OCI-M1 (cell line): ENCODE data around the gene INSM2.

ENCODE experiments used
- DNase-seq: peaks from one replicate; lab custom pipeline; 2025; lab: John Stamatoyannopoulos, UW

Gene INSM2, protein sequence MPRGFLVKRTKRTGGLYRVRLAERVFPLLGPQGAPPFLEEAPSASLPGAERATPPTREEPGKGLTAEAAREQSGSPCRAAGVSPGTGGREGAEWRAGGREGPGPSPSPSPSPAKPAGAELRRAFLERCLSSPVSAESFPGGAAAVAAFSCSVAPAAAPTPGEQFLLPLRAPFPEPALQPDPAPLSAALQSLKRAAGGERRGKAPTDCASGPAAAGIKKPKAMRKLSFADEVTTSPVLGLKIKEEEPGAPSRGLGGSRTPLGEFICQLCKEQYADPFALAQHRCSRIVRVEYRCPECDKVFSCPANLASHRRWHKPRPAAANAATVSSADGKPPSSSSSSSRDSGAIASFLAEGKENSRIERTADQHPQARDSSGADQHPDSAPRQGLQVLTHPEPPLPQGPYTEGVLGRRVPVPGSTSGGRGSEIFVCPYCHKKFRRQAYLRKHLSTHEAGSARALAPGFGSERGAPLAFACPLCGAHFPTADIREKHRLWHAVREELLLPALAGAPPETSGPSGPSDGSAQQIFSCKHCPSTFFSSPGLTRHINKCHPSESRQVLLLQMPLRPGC

GRCh38 chr14:35533357-35534207 lies at the start of gene INSM2:
Gene INSM2, plus strand, starts transcription at chr14:35534164. Its CDS starts 89 bp downstream, at chr14:35534253.
- DNase-seq: no peak

DNA sequence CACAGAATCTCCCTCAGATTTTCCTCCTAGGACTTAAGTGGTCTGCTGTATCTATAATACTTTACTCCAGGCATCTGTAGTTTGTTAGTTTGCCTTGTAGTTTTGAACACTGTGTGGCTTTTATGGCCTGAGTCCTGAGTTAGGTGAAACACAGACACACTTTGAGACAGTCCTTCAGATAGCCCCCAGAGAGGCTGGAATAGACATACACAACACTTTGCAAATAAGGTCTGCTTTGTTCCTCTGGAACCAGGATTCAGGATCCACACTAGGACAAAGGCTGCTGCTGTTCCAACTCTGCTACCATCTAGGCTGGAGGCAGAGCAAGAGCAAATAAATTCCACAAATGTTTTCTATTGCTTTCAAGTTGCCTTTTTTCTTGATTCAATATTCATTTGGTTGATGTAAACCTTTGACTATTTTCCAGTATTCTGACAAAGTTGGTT lies 41.4 kb upstream of the INSM2 start:
- no peak for DNase-seq

GRCh38 chr14:35495278-35495677 lies 38.7 kb upstream of the INSM2 start:
- DNase-seq: no peak

GRCh38 chr14:35499180-35499579 lies 34.8 kb upstream of the INSM2 start:
- no peak for DNase-seq

DNA sequence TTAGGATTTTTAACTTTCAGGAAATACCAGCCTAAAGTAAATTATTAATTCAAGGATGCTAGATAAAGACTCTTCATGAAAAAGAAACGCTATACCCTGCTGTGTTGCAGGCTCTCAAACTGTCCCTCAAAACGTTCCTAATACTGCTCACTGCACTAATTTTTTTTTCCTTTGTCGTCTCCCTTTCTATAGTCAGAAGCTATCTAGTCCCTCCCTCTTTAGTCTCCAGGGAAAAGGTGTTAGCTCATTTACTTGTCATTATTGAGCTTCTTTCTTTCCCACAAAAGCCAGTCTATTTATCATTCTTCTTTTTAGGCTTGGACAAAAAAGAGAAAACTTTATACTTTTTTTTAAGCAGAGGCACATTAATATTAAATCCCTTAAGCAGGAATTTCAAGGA lies 30.3 kb upstream of the INSM2 start:
- DNase-seq: no peak

DNA sequence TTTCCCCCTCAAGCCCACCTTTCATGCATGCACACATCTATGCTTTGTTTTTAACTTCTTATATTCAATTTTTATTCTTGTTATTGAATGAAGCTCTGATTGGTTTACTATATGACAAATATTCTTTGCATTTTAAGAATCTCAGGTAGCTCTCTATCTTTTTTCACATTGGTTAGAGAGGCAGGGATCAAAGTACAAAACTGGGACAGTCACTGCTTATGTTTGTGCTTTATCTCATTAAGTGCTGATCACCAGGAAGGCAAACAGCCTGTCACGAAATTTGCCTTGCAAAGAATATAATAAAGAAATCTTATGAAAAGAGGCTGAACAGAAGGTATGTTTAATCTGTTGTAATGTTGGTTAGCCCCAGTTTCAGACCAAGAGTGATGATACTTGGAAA lies 29.7 kb upstream of the INSM2 start:
- no peak for DNase-seq

GRCh38 chr14:35506461-35506860 lies 27.5 kb upstream of the INSM2 start:
- no peak for DNase-seq

- no peak for DNase-seq
Observed at GRCh38 chr14:35506927-35507326, 27.0 kb upstream of the INSM2 start.

DNA sequence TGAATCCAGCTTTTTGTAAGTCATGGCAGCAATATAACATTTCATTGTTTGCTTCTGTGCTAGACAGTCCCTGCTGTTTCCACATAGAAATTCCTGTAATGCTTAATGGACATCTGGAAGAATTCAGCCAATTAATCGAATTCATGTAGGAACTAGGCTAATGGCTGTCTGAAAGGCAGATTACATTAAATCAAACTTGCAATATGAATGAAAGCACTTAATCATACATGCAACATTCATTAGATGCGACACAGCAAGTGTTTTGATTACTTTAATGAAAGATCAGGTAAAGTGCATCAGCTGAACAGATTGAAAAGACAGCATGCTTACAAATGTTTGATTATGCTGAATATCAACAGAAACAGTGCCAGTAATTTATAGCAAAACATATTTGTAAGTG lies 24.1 kb upstream of the INSM2 start:
- DNase-seq: no peak

DNA sequence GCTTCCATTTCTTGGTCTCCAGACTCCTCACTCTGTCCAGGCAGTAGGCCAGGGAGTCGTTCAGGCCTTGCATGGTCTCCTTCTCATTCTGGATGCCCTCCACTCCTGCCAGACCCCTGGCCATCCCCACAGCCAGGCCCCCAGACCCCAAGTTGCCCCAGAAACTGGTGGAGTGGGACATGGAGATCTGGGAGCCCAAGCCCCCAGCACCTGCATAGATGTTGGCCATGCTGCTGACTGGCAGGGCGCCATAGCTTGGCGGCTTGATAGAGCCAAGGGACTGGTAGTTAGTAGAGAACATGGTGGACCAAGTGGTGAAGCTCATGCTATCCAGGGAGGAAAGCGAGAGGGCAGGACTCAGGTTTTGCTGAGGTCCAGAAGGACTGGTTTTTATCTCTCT lies 21.2 kb upstream of the INSM2 start:
- DNase-seq: no peak

DNA sequence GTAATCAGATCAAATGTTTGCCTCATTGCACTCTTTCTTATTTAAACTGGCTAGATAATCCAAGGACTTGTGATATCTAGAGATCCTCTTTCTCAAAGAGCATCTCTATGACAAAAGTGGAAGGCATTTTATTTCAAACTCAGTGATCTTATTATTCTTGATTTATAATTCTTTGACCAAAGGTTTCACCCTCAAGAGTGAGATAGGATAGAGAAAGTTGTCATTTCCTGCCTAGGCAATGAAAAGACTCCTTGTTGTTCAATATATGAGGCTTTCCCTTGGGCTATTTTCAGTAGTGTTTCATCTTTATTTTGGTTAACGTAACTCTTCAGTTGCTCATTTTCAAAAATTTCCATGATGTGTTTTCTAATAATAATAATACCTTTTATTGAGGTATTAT lies 18.0 kb upstream of the INSM2 start:
- no peak for DNase-seq

- DNase-seq: no peak
Observed at GRCh38 chr14:35519986-35520385, 14.0 kb upstream of the INSM2 start.

DNA sequence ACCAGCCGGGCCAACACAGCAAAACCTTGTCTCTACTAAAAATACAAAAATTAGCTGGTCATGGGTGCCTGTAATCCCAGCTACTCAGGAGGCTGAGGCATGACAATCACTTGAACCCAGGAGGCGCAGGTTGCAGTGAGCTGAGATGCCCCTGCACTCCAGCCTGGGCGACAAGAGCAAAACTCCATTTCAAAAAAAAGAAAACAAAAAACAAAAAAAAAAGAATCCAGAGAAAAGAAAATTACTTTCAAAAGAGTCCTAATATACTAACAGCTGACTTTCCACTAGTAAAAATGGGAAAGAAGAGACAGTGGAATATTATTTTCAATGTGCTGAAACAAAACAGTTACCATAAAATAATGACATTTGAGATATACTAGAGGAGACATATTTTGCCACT lies 8.3 kb upstream of the INSM2 start:
- DNase-seq: no peak

GRCh38 chr14:35526962-35527361 lies 7.0 kb upstream of the INSM2 start:
- DNase-seq: no peak

GRCh38 chr14:35531960-35532747 lies 1.8 kb upstream of the INSM2 start:
- DNase-seq: no peak

DNA sequence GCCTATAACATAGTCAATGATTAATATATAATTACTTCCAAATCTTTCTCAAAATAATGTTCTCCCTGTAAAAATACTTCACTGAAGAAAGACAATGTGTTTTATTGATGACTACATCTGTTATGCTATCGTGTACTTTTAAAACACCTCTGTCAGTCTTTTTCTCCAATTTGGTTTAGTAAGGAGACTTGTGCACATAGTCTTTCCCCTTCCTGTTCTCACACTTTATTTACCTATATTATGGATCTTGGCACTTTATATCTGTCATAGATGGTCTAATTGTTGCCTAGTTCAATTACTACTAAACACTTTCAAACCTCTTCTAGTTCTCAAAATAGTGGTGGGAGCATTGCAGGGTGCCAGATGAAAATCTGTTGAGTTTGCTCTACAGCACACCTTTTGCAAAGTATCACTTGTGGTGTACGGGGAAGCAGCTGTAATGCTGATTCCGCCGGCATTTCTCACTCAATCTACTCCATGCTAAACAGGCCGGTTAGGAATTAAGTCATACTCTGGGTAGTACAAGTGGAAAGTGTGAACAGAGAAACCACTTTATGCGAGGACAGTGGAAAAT lies 1.1 kb upstream of the INSM2 start:
- no peak for DNase-seq

DNA sequence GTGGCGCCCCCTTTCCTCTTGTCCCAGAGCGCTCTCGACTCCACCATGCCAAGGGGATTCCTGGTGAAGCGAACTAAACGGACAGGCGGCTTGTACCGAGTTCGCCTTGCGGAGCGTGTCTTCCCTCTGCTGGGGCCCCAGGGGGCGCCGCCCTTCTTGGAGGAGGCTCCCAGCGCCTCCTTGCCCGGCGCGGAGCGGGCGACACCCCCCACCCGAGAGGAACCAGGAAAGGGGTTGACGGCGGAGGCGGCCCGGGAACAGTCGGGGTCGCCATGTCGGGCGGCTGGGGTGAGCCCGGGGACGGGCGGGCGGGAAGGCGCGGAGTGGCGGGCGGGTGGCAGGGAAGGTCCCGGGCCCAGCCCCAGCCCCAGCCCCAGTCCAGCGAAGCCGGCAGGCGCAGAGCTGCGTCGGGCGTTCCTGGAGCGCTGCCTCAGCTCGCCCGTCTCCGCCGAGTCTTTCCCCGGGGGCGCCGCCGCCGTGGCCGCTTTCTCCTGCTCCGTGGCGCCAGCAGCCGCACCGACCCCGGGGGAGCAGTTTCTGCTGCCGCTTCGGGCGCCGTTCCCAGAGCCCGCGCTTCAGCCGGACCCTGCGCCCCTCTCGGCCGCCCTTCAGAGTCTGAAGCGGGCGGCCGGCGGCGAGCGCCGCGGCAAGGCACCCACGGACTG lies 376 bp downstream of the INSM2 start:
- no peak for DNase-seq

DNA sequence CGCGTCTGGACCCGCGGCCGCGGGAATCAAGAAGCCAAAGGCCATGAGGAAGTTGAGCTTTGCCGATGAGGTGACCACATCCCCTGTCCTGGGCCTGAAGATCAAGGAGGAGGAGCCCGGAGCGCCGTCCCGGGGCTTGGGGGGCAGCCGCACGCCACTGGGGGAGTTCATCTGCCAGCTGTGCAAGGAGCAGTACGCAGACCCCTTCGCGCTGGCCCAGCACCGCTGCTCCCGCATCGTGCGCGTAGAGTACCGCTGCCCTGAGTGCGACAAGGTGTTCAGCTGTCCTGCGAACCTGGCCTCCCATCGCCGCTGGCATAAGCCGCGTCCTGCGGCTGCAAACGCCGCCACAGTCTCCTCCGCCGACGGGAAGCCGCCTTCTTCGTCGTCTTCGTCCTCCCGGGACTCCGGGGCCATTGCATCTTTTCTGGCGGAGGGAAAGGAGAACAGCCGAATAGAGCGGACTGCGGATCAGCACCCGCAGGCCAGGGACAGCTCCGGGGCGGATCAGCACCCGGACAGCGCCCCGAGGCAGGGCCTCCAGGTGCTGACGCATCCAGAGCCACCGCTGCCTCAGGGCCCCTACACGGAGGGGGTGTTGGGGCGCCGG lies 1.0 kb downstream of the INSM2 start:
- peak; percentile 39 for DNase-seq

- no peak for DNase-seq
Observed at GRCh38 chr14:35535483-35536112, 1.6 kb downstream of the INSM2 start.

DNA sequence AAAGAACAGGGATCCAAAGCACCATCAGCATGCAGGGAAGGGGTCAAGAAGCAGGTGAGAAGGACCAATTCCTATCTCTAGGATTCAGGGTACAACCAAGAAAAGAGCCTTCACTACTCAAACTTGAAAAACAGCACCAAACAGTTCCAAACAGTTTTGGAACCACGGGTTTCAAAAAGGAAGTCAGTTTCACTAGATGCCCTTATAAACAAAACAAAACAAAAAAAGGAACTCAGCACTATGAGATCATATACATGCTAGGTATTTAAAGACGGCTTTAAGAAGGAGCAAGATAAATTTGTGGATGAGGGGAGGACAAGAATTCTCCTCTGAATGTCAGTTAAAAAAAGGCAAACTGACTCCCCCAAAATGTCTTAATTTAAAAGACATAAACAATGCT lies 6.0 kb downstream of the INSM2 start:
- no peak for DNase-seq
